DND-41 (cell line): ENCODE measurements around the gene RXFP4.

Source experiments
- ATAC-seq: fragments of 200-7000 bp; cut with Tn5 transposase; 3 replicates; pipeline ENCODE4 v1.9.1; 2021; ENCODE audit warnings: low read depth; ENCODE audit not compliant: insufficient read depth
- DNase-seq: peaks from one replicate; pipeline ENCODE4 v3.0.0-alpha.2; 2020
- H2AFZ ChIP-seq: 2 replicates; pipeline ENCODE4 v1.6.0; 2012; ENCODE audit warnings: low read depth, low read length
- H3K27ac ChIP-seq: 2 replicates; pipeline ENCODE4 v1.5.1; 2012; ENCODE audit warnings: low read length, inconsistent platforms
- H3K27me3 ChIP-seq: fragments of 200-600 bp; sonication (generic); 2 replicates; pipeline ENCODE4 v1.6.0; 2012; ENCODE audit warnings: low read length, mild to moderate bottlenecking, inconsistent platforms; ENCODE audit not compliant: insufficient read depth, poor library complexity
- H3K36me3 ChIP-seq: 2 replicates; pipeline ENCODE4 v1.5.1; 2012; ENCODE audit warnings: low read length, inconsistent platforms; ENCODE audit not compliant: insufficient read depth
- H3K4me1 ChIP-seq: 2 replicates; pipeline ENCODE4 v1.5.1; 2012; ENCODE audit warnings: mild to moderate bottlenecking, low read length; ENCODE audit not compliant: insufficient read depth
- H3K4me2 ChIP-seq: 2 replicates; pipeline ENCODE4 v1.6.0; 2012; ENCODE audit warnings: mild to moderate bottlenecking, moderate library complexity, low read length, inconsistent platforms; ENCODE audit not compliant: insufficient read depth
- H3K4me3 ChIP-seq, 2 experiments: fragments of 200-600 bp in 1 of 2; shearing (Covaris generic) in 1 of 2; 2 replicates each; pipeline ENCODE4 v1.5.1; 2012 to 2016; ENCODE audit warnings: inconsistent platforms in 2 of 2, low read length in 2 of 2, mild to moderate bottlenecking in 2 of 2, low read depth in 1 of 2, moderate library complexity in 1 of 2
- H3K79me2 ChIP-seq: 2 replicates; pipeline ENCODE4 v1.6.0; 2012; ENCODE audit warnings: low read length, inconsistent platforms; ENCODE audit not compliant: insufficient read depth
- H3K9ac ChIP-seq: 2 replicates; pipeline ENCODE4 v1.6.0; 2012; ENCODE audit warnings: low read depth, mild to moderate bottlenecking, inconsistent platforms, low read length, moderate library complexity
- H3K9me3 ChIP-seq: 2 replicates; pipeline ENCODE4 v1.5.1; 2012; ENCODE audit warnings: low read length, moderate library complexity, mild to moderate bottlenecking, inconsistent platforms; ENCODE audit not compliant: insufficient read depth, severe bottlenecking
- H4K20me1 ChIP-seq: 2 replicates; pipeline ENCODE4 v1.6.0; 2012; ENCODE audit warnings: low read length; ENCODE audit not compliant: insufficient read depth
- CTCF ChIP-seq: IDR thresholded peaks from 2 replicates; pipeline ENCODE4 v1.5.1; 2012; ENCODE audit warnings: borderline replicate concordance, low read length, moderate library complexity, mild to moderate bottlenecking; ENCODE audit not compliant: poor library complexity, severe bottlenecking; ENCODE audit errors: extremely low read depth
- EZH2 ChIP-seq: IDR thresholded peaks from 3 replicates; pipeline ENCODE4 v1.6.1; 2012; ENCODE audit warnings: borderline replicate concordance, low read depth, mild to moderate bottlenecking, moderate library complexity, low read length, inconsistent platforms; ENCODE audit not compliant: severe bottlenecking

Gene RXFP4

GRCh38 chr1:155966135-155966534, 24.7 kb downstream of the RXFP4 start:
- Histone ChIP-seq H3K36me3 (peaks cover 94% of the 10 kb centered on the region), H3K9me3 (no peaks in the 10 kb centered on the region), H3K9ac (no peak overlapping the region), H3K79me2 (peaks cover 59% of the 10 kb centered on the region), H3K4me2 (no peak overlapping the region), H3K4me1 (0 out of 2 replicates have a peak, but pooled peaks cover 5% of the 10 kb centered on the region), H2AFZ (no peak overlapping the region), H3K4me3 (no peak overlapping the region), H3K27me3 (no peaks in the 10 kb centered on the region), H4K20me1 (peaks cover 74% of the 10 kb centered on the region), H3K27ac (no peak overlapping the region)
- ATAC-seq (no peak), DNase-seq (no peak)
- peak; percentile 55 for TF ChIP-seq CTCF
- TF ChIP-seq EZH2, result no peak

- H3K27me3 ChIP-seq, result no peaks in the 10 kb centered on the region
- peaks cover 64% of the 10 kb centered on the region for H3K79me2 ChIP-seq
- ATAC-seq (no peak), DNase-seq (no peak)
- peaks cover 73% of the 10 kb centered on the region for H4K20me1 ChIP-seq
- H3K4me3 ChIP-seq, result no peak overlapping the region
- H3K9me3 ChIP-seq, result no peaks in the 10 kb centered on the region
- no peak overlapping the region for H2AFZ ChIP-seq
- no peak for TF ChIP-seq CTCF
- TF ChIP-seq EZH2, result no peak
- no peak overlapping the region for H3K9ac ChIP-seq
- H3K36me3 ChIP-seq, result peaks cover 90% of the 10 kb centered on the region
- no peak overlapping the region for H3K4me2 ChIP-seq
- 0 out of 2 replicates have a peak, but pooled peaks cover 5% of the 10 kb centered on the region for H3K4me1 ChIP-seq
- no peak overlapping the region for H3K27ac ChIP-seq
These were observed 25.3 kb downstream of the RXFP4 start for GRCh38 chr1:155966750-155967149.

- no peak overlapping the region for H3K27ac ChIP-seq
- H3K36me3 ChIP-seq, result peaks cover 89% of the 10 kb centered on the region
These were observed 26.1 kb downstream of the RXFP4 start for GRCh38 chr1:155967341-155968050.

More at GRCh38 chr1:155967341-155968050, 26.1 kb downstream of the RXFP4 start:
- Histone ChIP-seq H3K9me3 (no peaks in the 10 kb centered on the region), H3K79me2 (peaks cover 71% of the 10 kb centered on the region), H3K4me2 (no peak overlapping the region), H4K20me1 (peaks cover 75% of the 10 kb centered on the region), H2AFZ (no peak overlapping the region), H3K4me3 (no peak overlapping the region), H3K27me3 (no peaks in the 10 kb centered on the region), H3K9ac (no peak overlapping the region), H3K4me1 (0 out of 2 replicates have a peak, but pooled peaks cover 10% of the 10 kb centered on the region)
- ATAC-seq (no peak), DNase-seq (no peak)
- TF ChIP-seq EZH2, result no peak
- TF ChIP-seq CTCF, result no peak
